Breast epithelium (tissue), 3 donors: ENCODE measurements around the gene ERV3-1.

Experiments used
- POLR2A ChIP-seq: fragments of 450-650 bp; IDR thresholded peaks from one replicate; pipeline ENCODE4 v1.6.1; 2016; ENCODE audit warnings: antibody characterized with exemption, mild to moderate bottlenecking, moderate library complexity
- TF ChIP-seq, protein P1 (sequence below), 3 donors: fragments of 450-650 bp; IDR thresholded peaks; one replicate each; pipeline ENCODE4 v1.5.1; 2016 to 2017; ENCODE audit warnings: antibody characterized with exemption in 3 of 3, mild to moderate bottlenecking in 3 of 3, moderate library complexity in 3 of 3

- TF ChIP-seq POLR2A, result no peak
- TF ChIP-seq, protein P1, sequence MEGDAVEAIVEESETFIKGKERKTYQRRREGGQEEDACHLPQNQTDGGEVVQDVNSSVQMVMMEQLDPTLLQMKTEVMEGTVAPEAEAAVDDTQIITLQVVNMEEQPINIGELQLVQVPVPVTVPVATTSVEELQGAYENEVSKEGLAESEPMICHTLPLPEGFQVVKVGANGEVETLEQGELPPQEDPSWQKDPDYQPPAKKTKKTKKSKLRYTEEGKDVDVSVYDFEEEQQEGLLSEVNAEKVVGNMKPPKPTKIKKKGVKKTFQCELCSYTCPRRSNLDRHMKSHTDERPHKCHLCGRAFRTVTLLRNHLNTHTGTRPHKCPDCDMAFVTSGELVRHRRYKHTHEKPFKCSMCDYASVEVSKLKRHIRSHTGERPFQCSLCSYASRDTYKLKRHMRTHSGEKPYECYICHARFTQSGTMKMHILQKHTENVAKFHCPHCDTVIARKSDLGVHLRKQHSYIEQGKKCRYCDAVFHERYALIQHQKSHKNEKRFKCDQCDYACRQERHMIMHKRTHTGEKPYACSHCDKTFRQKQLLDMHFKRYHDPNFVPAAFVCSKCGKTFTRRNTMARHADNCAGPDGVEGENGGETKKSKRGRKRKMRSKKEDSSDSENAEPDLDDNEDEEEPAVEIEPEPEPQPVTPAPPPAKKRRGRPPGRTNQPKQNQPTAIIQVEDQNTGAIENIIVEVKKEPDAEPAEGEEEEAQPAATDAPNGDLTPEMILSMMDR (IDR thresholded peaks at IDR 0.05), result peak; percentile 56 to 89 (median 77)
These were observed 55.1 kb downstream of the ERV3-1 start for GRCh38 chr7:64951250-64951848.
